A549 (cell line): ENCODE measurements around the gene PRTFDC1. TPM values are rescaled to one million over a fixed set of nuclear protein-coding genes. Genes with fewer than 3 reads are reported as not detected.

ENCODE experiments used
- ATAC-seq, 2 experiments: fragments of 200-7000 bp in 1 of 2; fragments of >200 bp in 1 of 2; cut with Nextera tagmentation in 1 of 2; cut with Tn5 transposase in 1 of 2; 3 replicates each; pipeline versions ENCODE4 v1.8.0 to v1.9.1; 2018 to 2020; ENCODE audit warnings: mild to moderate bottlenecking in 1 of 2, moderate library complexity in 1 of 2
- CTCF ChIA-PET: fragments of 300-600 bp; sonication (Branson Sonifier 250); formaldehyde crosslinking; extraction: SDS; loops from one replicate; lab custom pipeline; 2021; ENCODE audit warnings: antibody characterized with exemption, inconsistent platforms; lab: Yijun Ruan, JAX
- POLR2A ChIA-PET: fragments of 350-600 bp; formaldehyde crosslinking; extraction: SDS; loops from one replicate; lab custom pipeline; 2021; ENCODE audit warnings: antibody characterized with exemption, inconsistent platforms; lab: Yijun Ruan, JAX
- DNase-seq, 2 experiments: peaks; one replicate each; pipeline versions ENCODE4 v3.0.0 to v3.0.0-alpha.2; 2011 to 2016; ENCODE audit warnings: low read depth in 1 of 2, low spot score in 1 of 2
- FAIRE-seq: peaks from 2 replicates; lab custom pipeline; 2011; peaks lifted over from hg19 to GRCh38; lab: Jason Lieb, UNC
- H3K27ac ChIP-seq, 2 experiments: fragments of >200 bp; sonication (Bioruptor Twin); formaldehyde crosslinking; 3 replicates each; pipeline ENCODE4 v1.5.1; 2016 to 2017
- H3K4me1 ChIP-seq: fragments of >200 bp; sonication (Bioruptor Twin); formaldehyde crosslinking; 3 replicates; pipeline ENCODE4 v1.6.1; 2016
- H3K4me2 ChIP-seq: fragments of >200 bp; sonication (Bioruptor Twin); formaldehyde crosslinking; 3 replicates; pipeline ENCODE4 v1.6.1; 2016
- H3K4me3 ChIP-seq: fragments of >200 bp; sonication (Bioruptor Twin); formaldehyde crosslinking; 3 replicates; pipeline ENCODE4 v1.5.1; 2016
- H3K9me3 ChIP-seq: fragments of >200 bp; sonication (Bioruptor Twin); formaldehyde crosslinking; 3 replicates; pipeline ENCODE4 v1.6.1; 2016
- BCL3 ChIP-seq: fragments of >200 bp; sonication (Bioruptor Twin); formaldehyde crosslinking; IDR thresholded peaks from 3 replicates; pipeline ENCODE4 v1.6.1; 2016
- CBX2 ChIP-seq: fragments of 200-600 bp; sonication (generic); IDR thresholded peaks from 2 replicates; pipeline ENCODE4 v1.6.1; 2016; ENCODE audit warnings: low read depth, mild to moderate bottlenecking, borderline replicate concordance
- CEBPB ChIP-seq, 2 experiments: fragments of >200 bp in 1 of 2; sonication (Bioruptor Twin) in 1 of 2; formaldehyde crosslinking in 1 of 2; IDR thresholded peaks; 2 replicates each; pipeline ENCODE4 v1.6.1; 2012 to 2016
- EHF ChIP-seq: fragments of 250-450 bp; sonication (Bioruptor Pico); IDR thresholded peaks from 2 replicates; pipeline ENCODE4 v1.5.0; 2020; ENCODE audit warnings: mild to moderate bottlenecking
- EHMT2 ChIP-seq: fragments of 200-600 bp; sonication (generic); IDR thresholded peaks from 2 replicates; pipeline ENCODE4 v1.6.1; 2016; ENCODE audit warnings: antibody characterized with exemption, low read depth, mild to moderate bottlenecking, moderate library complexity
- EP300 ChIP-seq, 2 experiments: fragments of >200 bp; sonication (Bioruptor Twin); formaldehyde crosslinking; IDR thresholded peaks; 2 replicates in 1 of 2; 3 replicates in 1 of 2; pipeline ENCODE4 v1.6.1; 2016 to 2017
- FOSB ChIP-seq: fragments of 250-450 bp; sonication (Bioruptor Pico); IDR thresholded peaks from 2 replicates; pipeline ENCODE4 v1.5.0; 2020; ENCODE audit warnings: mild to moderate bottlenecking, moderate library complexity
- HEYL ChIP-seq: fragments of 250-450 bp; sonication (Bioruptor Pico); IDR thresholded peaks from 2 replicates; pipeline ENCODE4 v1.8.0; 2021; ENCODE audit warnings: mild to moderate bottlenecking, moderate library complexity
- HOXA7 ChIP-seq: fragments of 250-450 bp; sonication (Bioruptor Pico); IDR thresholded peaks from 2 replicates; pipeline ENCODE4 v1.5.0; 2020; ENCODE audit warnings: mild to moderate bottlenecking, moderate library complexity
- JUN ChIP-seq, 2 experiments: fragments of >200 bp; sonication (Bioruptor Twin); formaldehyde crosslinking; IDR thresholded peaks; 2 replicates in 1 of 2; 3 replicates in 1 of 2; pipeline ENCODE4 v1.6.1; 2016 to 2017
- JUNB ChIP-seq: fragments of >200 bp; sonication (Bioruptor Twin); formaldehyde crosslinking; IDR thresholded peaks from 2 replicates; pipeline ENCODE4 v1.6.1; 2016
- KDM1A ChIP-seq: fragments of 200-600 bp; sonication (generic); IDR thresholded peaks from 2 replicates; pipeline ENCODE4 v1.6.1; 2016; ENCODE audit warnings: low read depth, mild to moderate bottlenecking
- MAX ChIP-seq: IDR thresholded peaks from 2 replicates; pipeline ENCODE4 v1.6.1; 2012
- MAZ ChIP-seq: fragments of 150-350 bp; IDR thresholded peaks from 2 replicates; pipeline ENCODE4 v1.6.1; 2014; ENCODE audit warnings: antibody characterized with exemption, low read depth, low read length, borderline replicate concordance
- NR3C1 ChIP-seq: fragments of >200 bp; sonication (Bioruptor Twin); formaldehyde crosslinking; IDR thresholded peaks from 3 replicates; pipeline ENCODE4 v1.6.1; 2017
- PHF8 ChIP-seq: fragments of 200-600 bp; sonication (generic); IDR thresholded peaks from 2 replicates; pipeline ENCODE4 v1.6.1; 2016; ENCODE audit warnings: low read depth, mild to moderate bottlenecking, antibody characterized with exemption, moderate library complexity, borderline replicate concordance
- POLR2A ChIP-seq: IDR thresholded peaks from 2 replicates; pipeline ENCODE4 v1.6.1; 2012; ENCODE audit warnings: mild to moderate bottlenecking, low read length
- POLR2AphosphoS2 ChIP-seq: conservative IDR thresholded peaks from 2 replicates; pipeline ENCODE4 v1.6.1; 2012; ENCODE audit warnings: low read length, improper control_type of control experiment, inconsistent platforms
- RAD21 ChIP-seq, 2 experiments: fragments of >200 bp in 1 of 2; sonication (Bioruptor Twin) in 1 of 2; formaldehyde crosslinking in 1 of 2; IDR thresholded peaks in 1 of 2; conservative IDR thresholded peaks in 1 of 2; 2 replicates in 1 of 2; 3 replicates in 1 of 2; pipeline ENCODE4 v1.6.1; 2012 to 2018; ENCODE audit warnings: inconsistent platforms in 1 of 2
- REST ChIP-seq: fragments of 200-600 bp; sonication (generic); IDR thresholded peaks from 2 replicates; pipeline ENCODE4 v1.6.1; 2016; ENCODE audit warnings: antibody characterized with exemption, mild to moderate bottlenecking, moderate library complexity
- RFX5 ChIP-seq: fragments of 450-650 bp; IDR thresholded peaks from 2 replicates; pipeline ENCODE4 v1.7.1; 2014; ENCODE audit warnings: antibody characterized with exemption, mild to moderate bottlenecking, moderate library complexity
- SREBF2 ChIP-seq: fragments of 450-650 bp; IDR thresholded peaks from 2 replicates; pipeline ENCODE4 v1.6.1; 2014; ENCODE audit warnings: mild to moderate bottlenecking, moderate library complexity
- ZNF302 ChIP-seq: fragments of 250-450 bp; sonication (Bioruptor Pico); IDR thresholded peaks from 2 replicates; pipeline ENCODE4 v1.9.0; 2021; ENCODE audit warnings: inconsistent platforms, mild to moderate bottlenecking, moderate library complexity
- ZSCAN20 ChIP-seq: fragments of 250-450 bp; sonication (Bioruptor Pico); IDR thresholded peaks from 2 replicates; pipeline ENCODE4 v1.8.0; 2022; ENCODE audit warnings: mild to moderate bottlenecking, moderate library complexity
- WGBS: methylation state at CpG from one replicate; pipeline ENCODE4 v1.1.6; 2017; ENCODE audit errors: missing lambda C conversion rate; 5-methylcytosine and 5-hydroxymethylcytosine counted together
- polyA plus RNA-seq, 4 experiments: library from polyadenylated mRNA; depleted of rRNA in 3 of 4; stranded (reverse); fragments of >200 nt; fragmentation: RNase III in 1 of 4; extraction: RNeasy Plus Mini Kit Qiagen cat#74134 plus additional on column Dnase treatment in 1 of 4; gene quantifications; 2 replicates in 3 of 4; 3 replicates in 1 of 4; pipeline ENCODE4 v1.2.3, GENCODE V29; 2011 to 2017

The PRTFDC1 gene
- polyA plus RNA-seq, 2 of the 4 experiments (the other 2 are of a cell fraction) = 35.6 to 39.2 TPM

- no peak for TF ChIP-seq HEYL (CRISPR knock-in tag)
- no peak for TF ChIP-seq REST
- no peak for TF ChIP-seq HOXA7 (CRISPR knock-in tag)
- no peak for TF ChIP-seq CBX2
- TF ChIP-seq ZNF302 (CRISPR knock-in tag) = no peak
- TF ChIP-seq FOSB (CRISPR knock-in tag) = no peak
- TF ChIP-seq ZSCAN20 (CRISPR knock-in tag) = no peak
- no peak for TF ChIP-seq PHF8
- no peak for TF ChIP-seq MAZ
- no peak for TF ChIP-seq POLR2AphosphoS2
- TF ChIP-seq RFX5 = no peak
- TF ChIP-seq SREBF2 = no peak
- TF ChIP-seq POLR2A = no peak
- TF ChIP-seq CEBPB (IDR thresholded peaks at IDR 0.05) = no peak
- no peak for TF ChIP-seq NR3C1
- TF ChIP-seq EHMT2 = no peak
- H3K4me1 ChIP-seq = peaks cover 49% of the 10 kb centered on the region
- no peak for ATAC-seq
- no peak overlapping the region for H3K4me2 ChIP-seq
- no peak for DNase-seq
- ChIA-PET POLR2A (no interaction called here), CTCF (interaction anchor here (0.7 to 1.3 kb wide), 2 partner anchors 174 to 264 kb away, joined by 3 read pairs; no protein-coding TSS in a partner anchor)
- H3K27ac ChIP-seq = no peak overlapping the region
- no peak for FAIRE-seq
- no peak overlapping the region for H3K4me3 ChIP-seq
- peaks cover 9% of the 10 kb centered on the region; the same call in 2 of the 3 replicates for H3K9me3 ChIP-seq
- 86% methylated on average over 3 of the region's 3 CpGs for WGBS
These were observed 46.0 kb downstream of the PRTFDC1 start for GRCh38 chr10:24906372-24906771.

- POLR2A ChIA-PET = no interaction called here
These were observed 47.6 kb downstream of the PRTFDC1 start for GRCh38 chr10:24904824-24905223.

DNA sequence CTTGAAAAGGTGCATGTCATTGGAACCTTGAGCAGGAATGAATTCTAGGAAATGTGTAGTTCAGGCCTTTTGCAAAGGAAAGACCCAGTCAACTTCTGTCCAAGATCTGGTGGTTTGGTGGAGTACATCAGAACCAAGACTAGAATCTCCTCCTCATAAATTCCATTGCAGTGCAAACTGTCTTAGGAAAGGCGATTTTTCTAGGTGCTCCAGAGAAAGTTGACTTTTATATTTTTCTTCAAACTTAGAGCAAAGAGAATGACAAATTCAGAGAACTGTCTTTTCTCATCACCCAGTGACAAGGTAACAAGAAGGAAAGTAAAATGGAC, 50.0 kb downstream of the PRTFDC1 start:
- Histone ChIP-seq H3K4me3 (no peak overlapping the region), H3K27ac (peak overlapping the region; percentile 74 to 85), H3K4me1 (peaks cover 55% of the 10 kb centered on the region), H3K4me2 (peak overlapping the region; percentile 98), H3K9me3 (peaks cover 7% of the 10 kb centered on the region; the same call in 2 of the 3 replicates)
- TF ChIP-seq ZSCAN20 (CRISPR knock-in tag) (no peak), JUN (IDR thresholded peaks at IDR 0.05) (no peak), REST (no peak), POLR2AphosphoS2 (no peak), KDM1A (no peak), HEYL (CRISPR knock-in tag) (no peak), JUNB (peak; percentile 22), PHF8 (no peak), BCL3 (no peak), EHF (CRISPR knock-in tag) (no peak), EP300 (IDR thresholded peaks at IDR 0.05) (0 out of 5 replicates have a peak, but pooled peaks of 1 of the 2 experiments have one; percentile 2), EHMT2 (no peak)
- FAIRE-seq (no peak), ATAC-seq (peak in 1 of 2 experiments; percentile 52; a peak in 3 of 6 replicates), DNase-seq (no peak)
- ChIA-PET POLR2A (interaction anchor here (0.7 to 1.1 kb wide), 4 partner anchors 49 to 180 kb away, joined by 3 to 4 read pairs (median 3); no protein-coding TSS in a partner anchor), CTCF (interaction anchor here (0.8 to 1.1 kb wide), 2 partner anchors 49 to 179 kb away, joined by 3 to 4 read pairs; no protein-coding TSS in a partner anchor)
- WGBS = 3% methylated on average over 1 of the region's 1 CpG

More at GRCh38 chr10:24904824-24905223, 47.6 kb downstream of the PRTFDC1 start:
- H3K4me3 ChIP-seq = no peak overlapping the region
- ATAC-seq = no peak
- DNase-seq = no peak
- CTCF ChIA-PET = interaction anchor here (1.3 kb wide), 1 partner anchor 262 kb away, joined by 3 read pairs; no protein-coding TSS in a partner anchor
- H3K4me2 ChIP-seq = no peak overlapping the region
- FAIRE-seq = no peak
- H3K4me1 ChIP-seq = peaks cover 61% of the 10 kb centered on the region
- WGBS = 93% methylated on average over 3 of the region's 4 CpGs
- peak overlapping the region in 1 of 2 experiments; percentile 85; a peak in 2 of 6 replicates for H3K27ac ChIP-seq
- TF ChIP-seq MAX (no peak), RAD21 (conservative IDR thresholded peaks at IDR 0.05 in 1 of 2, IDR thresholded peaks at IDR 0.05 in 1 of 2) (0 out of 5 replicates have a peak, but pooled peaks of 1 of the 2 experiments have one; percentile 13)
- peaks cover 9% of the 10 kb centered on the region; the same call in 2 of the 3 replicates for H3K9me3 ChIP-seq
